Endothelial cell (in vitro differentiated cells): ENCODE results near the gene RAB19. TPM values are rescaled to one million over a fixed set of nuclear protein-coding genes. Genes with fewer than 3 reads are reported as not detected.
"Not testable (repeated sequence)": the region's sequence is repeated elsewhere in the genome, so short reads cannot be mapped to it uniquely, and the experiment has no call there.

ENCODE experiments used
- DNase-seq: peaks from one replicate; pipeline ENCODE4 v3.0.0; 2021; ENCODE audit warnings: low spot score
- H3K27ac Mint-ChIP-seq: one replicate; pipeline ENCODE4 v1.8.0; 2021; ENCODE audit warnings: mixed read lengths, inconsistent platforms; ENCODE audit not compliant: unreplicated experiment
- H3K27me3 Mint-ChIP-seq: one replicate; pipeline ENCODE4 v1.8.0; 2021; ENCODE audit warnings: mild to moderate bottlenecking, moderate library complexity, mixed read lengths, inconsistent platforms; ENCODE audit not compliant: unreplicated experiment
- H3K36me3 Mint-ChIP-seq: one replicate; pipeline ENCODE4 v1.8.0; 2021; ENCODE audit warnings: mild to moderate bottlenecking, low read depth, mixed read lengths, inconsistent platforms; ENCODE audit not compliant: unreplicated experiment
- H3K4me1 Mint-ChIP-seq: one replicate; pipeline ENCODE4 v1.8.0; 2021; ENCODE audit warnings: mild to moderate bottlenecking, mixed read lengths, inconsistent platforms; ENCODE audit not compliant: unreplicated experiment
- H3K4me3 Mint-ChIP-seq: one replicate; pipeline ENCODE4 v1.8.0; 2021; ENCODE audit warnings: mild to moderate bottlenecking, mixed read lengths, inconsistent platforms; ENCODE audit not compliant: unreplicated experiment
- H3K9me3 Mint-ChIP-seq: one replicate; pipeline ENCODE4 v1.8.0; 2021; ENCODE audit warnings: mixed read lengths, inconsistent platforms; ENCODE audit not compliant: unreplicated experiment
- total RNA-seq: library from RNA; stranded (reverse); fragmentation: NEBNext Ultra II Directional; extraction: Animal tissue kit (Norgen Biotek cat#: 25700); gene quantifications from one replicate; pipeline ENCODE4 v1.2.1, GENCODE V29; 2021; ENCODE audit not compliant: unreplicated experiment
- TF ChIP-seq, protein P1 (sequence below): fragments of 200-600 bp; sonication (generic); IDR thresholded peaks from one replicate; pipeline ENCODE4 v1.5.0; 2021; ENCODE audit warnings: antibody characterized with exemption; ENCODE audit not compliant: unreplicated experiment

RAB19 gene
- total RNA-seq, 1 donor from 2014 or later: 5.1 TPM

- no peaks in the 10 kb centered on the region for H3K36me3 Mint-ChIP-seq
- no peak for DNase-seq
- no peaks in the 10 kb centered on the region for H3K9me3 Mint-ChIP-seq
- peaks cover 16% of the 10 kb centered on the region for H3K4me1 Mint-ChIP-seq
- H3K27me3 Mint-ChIP-seq: peaks cover 4% of the 10 kb centered on the region
- H3K27ac Mint-ChIP-seq: no peak overlapping the region
- H3K4me3 Mint-ChIP-seq: no peak overlapping the region
- TF ChIP-seq, protein P1, sequence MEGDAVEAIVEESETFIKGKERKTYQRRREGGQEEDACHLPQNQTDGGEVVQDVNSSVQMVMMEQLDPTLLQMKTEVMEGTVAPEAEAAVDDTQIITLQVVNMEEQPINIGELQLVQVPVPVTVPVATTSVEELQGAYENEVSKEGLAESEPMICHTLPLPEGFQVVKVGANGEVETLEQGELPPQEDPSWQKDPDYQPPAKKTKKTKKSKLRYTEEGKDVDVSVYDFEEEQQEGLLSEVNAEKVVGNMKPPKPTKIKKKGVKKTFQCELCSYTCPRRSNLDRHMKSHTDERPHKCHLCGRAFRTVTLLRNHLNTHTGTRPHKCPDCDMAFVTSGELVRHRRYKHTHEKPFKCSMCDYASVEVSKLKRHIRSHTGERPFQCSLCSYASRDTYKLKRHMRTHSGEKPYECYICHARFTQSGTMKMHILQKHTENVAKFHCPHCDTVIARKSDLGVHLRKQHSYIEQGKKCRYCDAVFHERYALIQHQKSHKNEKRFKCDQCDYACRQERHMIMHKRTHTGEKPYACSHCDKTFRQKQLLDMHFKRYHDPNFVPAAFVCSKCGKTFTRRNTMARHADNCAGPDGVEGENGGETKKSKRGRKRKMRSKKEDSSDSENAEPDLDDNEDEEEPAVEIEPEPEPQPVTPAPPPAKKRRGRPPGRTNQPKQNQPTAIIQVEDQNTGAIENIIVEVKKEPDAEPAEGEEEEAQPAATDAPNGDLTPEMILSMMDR: no peak
Measured at GRCh38 chr7:140402178-140402835, 1.6 kb upstream of the RAB19 start.

DNA sequence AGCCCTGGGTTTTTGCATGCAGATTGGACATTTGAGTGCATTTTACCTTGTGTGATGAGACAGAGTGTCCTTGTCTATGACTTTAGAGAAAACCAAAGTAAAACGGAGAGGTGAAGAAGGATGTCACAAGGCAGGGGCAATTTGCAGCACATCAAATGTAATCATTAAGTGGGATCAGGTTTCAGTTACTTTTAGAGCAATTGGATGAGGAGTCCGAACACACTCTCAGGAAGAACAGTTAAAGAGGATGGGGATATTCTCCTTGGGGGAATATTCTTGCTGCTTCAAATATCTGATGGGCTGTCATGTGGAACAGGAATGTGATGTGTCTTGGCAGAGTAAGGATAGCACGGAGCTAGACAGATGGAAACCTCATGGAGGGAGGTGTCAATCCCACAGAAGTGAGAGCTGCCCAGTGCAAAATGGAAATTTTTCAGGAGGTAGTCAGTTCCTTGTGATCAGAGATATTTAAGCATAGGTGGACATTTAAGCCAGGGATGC lies 757 bp downstream of the RAB19 start:
- TF ChIP-seq, protein P1: no peak
- Mint-ChIP-seq H3K9me3 (no peaks in the 10 kb centered on the region), H3K27me3 (no peaks in the 10 kb centered on the region), H3K4me1 (peaks cover 12% of the 10 kb centered on the region), H3K4me3 (peak overlapping the region; percentile 60), H3K27ac (no peak overlapping the region), H3K36me3 (peaks cover 7% of the 10 kb centered on the region)
- DNase-seq: no peak

DNA sequence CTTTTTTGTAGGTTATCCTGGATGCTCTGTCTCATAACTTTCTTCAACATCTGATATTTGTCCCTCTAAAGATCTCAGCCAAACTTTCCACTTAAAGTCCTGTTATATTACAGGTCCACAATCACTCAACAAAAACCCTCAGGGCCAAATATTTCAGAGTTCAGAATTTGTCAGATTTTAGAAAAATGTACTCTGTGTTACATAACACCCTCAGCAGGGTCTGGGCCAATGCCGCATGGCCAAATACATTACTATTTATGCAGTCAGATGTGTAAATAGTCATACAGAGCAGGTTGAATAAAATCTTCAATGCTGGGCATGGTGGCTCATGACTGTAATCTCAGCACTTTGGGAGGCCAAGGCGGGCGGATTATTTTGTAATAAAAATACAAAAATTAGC lies 11.5 kb downstream of the RAB19 start:
- H3K36me3 Mint-ChIP-seq: peaks cover 9% of the 10 kb centered on the region
- no peaks in the 10 kb centered on the region for H3K27me3 Mint-ChIP-seq
- no peak for DNase-seq
- no peak overlapping the region for H3K4me3 Mint-ChIP-seq
- H3K4me1 Mint-ChIP-seq: peaks cover 5% of the 10 kb centered on the region
- no peak overlapping the region for H3K27ac Mint-ChIP-seq
- no peaks in the 10 kb centered on the region for H3K9me3 Mint-ChIP-seq
- TF ChIP-seq, protein P1: no peak

- H3K4me1 Mint-ChIP-seq, H3K4me3 Mint-ChIP-seq, H3K9me3 Mint-ChIP-seq: not testable (repeated sequence)
Measured at GRCh38 chr7:140415816-140416215, 12.0 kb downstream of the RAB19 start.

DNA sequence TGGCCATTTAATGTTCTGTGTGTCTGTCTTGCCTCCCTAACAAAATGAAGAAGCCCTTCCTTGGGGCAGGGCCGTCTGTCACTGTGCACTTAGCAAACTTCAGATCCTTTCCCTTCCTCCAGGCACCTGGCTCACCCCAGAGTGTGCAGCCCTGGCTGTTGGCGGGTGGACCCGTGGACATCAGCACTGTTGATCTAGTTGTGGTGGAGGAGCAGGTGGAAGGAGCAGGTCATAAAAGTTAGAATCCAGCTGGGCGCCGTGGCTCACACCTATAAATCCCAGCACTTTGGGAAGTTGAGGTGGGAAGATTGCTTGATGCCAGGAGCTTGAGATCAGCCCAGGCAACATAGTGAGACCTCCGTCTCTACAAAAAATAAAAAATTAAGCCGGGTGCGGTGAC lies 12.7 kb downstream of the RAB19 start:
- Mint-ChIP-seq H3K36me3 (peaks cover 5% of the 10 kb centered on the region), H3K27ac (no peak overlapping the region), H3K4me1 (peaks cover 5% of the 10 kb centered on the region), H3K27me3 (no peaks in the 10 kb centered on the region), H3K4me3 (no peak overlapping the region), H3K9me3 (no peaks in the 10 kb centered on the region)
- TF ChIP-seq, protein P1: no peak
- no peak for DNase-seq

More at GRCh38 chr7:140415816-140416215, 12.0 kb downstream of the RAB19 start:
- DNase-seq, H3K27me3 Mint-ChIP-seq, H3K36me3 Mint-ChIP-seq, H3K27ac Mint-ChIP-seq: not testable (repeated sequence)
